Dermis blood vessel endothelial cell (primary cell): Measurements from ENCODE around the gene GOLGA7B. TPM values are rescaled to one million over a fixed set of nuclear protein-coding genes. Genes with fewer than 3 reads are reported as not detected.

Experiments used
- total RNA-seq: library from RNA; depleted of rRNA; stranded (reverse); fragments of >200 nt; gene quantifications from 2 replicates; pipeline ENCODE4 v1.2.3, GENCODE V29; 2014

The GOLGA7B gene
- total RNA-seq, 1 donor from 2014 or later, result under 0.01 TPM

Other genes with a start within 250 kb of the GOLGA7B start
- 0.98 and 3.6 TPM in 2 replicates for gene MORN4, start 216.3 kb upstream of the GOLGA7B start, total RNA-seq
- gene PI4K2A, start 209.2 kb upstream of the GOLGA7B start, total RNA-seq, result 16.7 and 19.7 TPM in 2 replicates
- gene AVPI1, start 162.6 kb upstream of the GOLGA7B start, total RNA-seq, result 4.4 and 5.6 TPM in 2 replicates
- 18.2 and 24.4 TPM in 2 replicates for gene MARVELD1, start 136.1 kb upstream of the GOLGA7B start, total RNA-seq
- gene ZFYVE27, start 112.7 kb upstream of the GOLGA7B start, total RNA-seq, result 19.6 and 20.6 TPM in 2 replicates
- gene SFRP5, start 77.8 kb upstream of the GOLGA7B start, total RNA-seq, result not detected in 2 replicates
- 0.51 and 1.3 TPM in 2 replicates for gene CRTAC1, start 180.8 kb downstream of the GOLGA7B start, total RNA-seq